Stimulated activated CD8-positive, alpha-beta memory T cell treated with anti-CD3 and anti-CD28 coated beads, Interleukin-7, amount 100 ng/mL, for 48 hours (primary cell): ENCODE results near the gene FLRT2.

Experiments used
- DNase-seq, 2 donors: peaks; one replicate each; pipeline ENCODE4 v3.0.0-alpha.2; 2020; ENCODE audit warnings: low read depth in 1 of 2; ENCODE audit errors: extremely low read depth in 1 of 2

Gene FLRT2

GRCh38 chr14:85530626-85531025, 682 bp downstream of the FLRT2 start:
- DNase-seq = no peak

GRCh38 chr14:85531141-85531586, 1.2 kb downstream of the FLRT2 start:
- DNase-seq = no peak

DNA sequence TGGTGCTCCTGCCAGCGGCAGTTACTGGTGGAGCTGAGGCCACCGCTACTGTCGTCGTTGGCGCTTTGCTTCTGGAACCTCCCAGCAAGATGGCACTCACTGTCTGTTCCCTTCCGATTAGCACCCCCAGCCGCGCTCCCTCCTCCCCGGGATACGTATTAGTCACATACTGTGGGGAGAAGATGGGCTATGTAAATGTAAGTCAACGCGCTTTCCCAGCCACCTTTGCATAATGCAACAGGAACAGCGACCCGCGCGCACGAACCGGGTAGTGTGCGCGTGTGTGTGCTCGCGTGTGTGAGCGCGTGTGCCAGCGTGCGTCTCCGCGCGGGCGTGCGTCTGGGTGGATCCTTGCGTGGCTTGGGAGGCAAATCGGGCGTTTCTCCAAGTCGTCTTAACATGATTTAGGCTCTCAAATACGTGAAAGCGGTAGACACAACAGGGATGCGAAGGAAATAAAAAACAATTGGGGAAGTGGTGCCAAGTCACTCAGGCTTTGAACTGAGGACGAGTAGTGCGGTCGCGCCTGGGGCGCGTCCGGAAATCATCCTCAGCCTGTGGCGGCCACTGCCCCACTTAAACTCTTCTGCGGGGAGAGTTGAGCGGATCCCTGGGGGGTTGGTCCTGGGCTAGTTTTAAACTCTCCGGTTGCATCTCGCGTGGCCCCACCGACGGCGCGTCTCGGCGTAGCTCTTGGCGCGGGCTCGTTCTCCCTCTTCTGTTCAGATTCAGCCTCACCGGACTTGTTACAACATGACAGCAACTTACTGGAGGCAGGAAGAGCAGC, 1.8 kb downstream of the FLRT2 start:
- DNase-seq = no peak

GRCh38 chr14:85532374-85533022, 2.6 kb downstream of the FLRT2 start:
- DNase-seq = no peak

DNA sequence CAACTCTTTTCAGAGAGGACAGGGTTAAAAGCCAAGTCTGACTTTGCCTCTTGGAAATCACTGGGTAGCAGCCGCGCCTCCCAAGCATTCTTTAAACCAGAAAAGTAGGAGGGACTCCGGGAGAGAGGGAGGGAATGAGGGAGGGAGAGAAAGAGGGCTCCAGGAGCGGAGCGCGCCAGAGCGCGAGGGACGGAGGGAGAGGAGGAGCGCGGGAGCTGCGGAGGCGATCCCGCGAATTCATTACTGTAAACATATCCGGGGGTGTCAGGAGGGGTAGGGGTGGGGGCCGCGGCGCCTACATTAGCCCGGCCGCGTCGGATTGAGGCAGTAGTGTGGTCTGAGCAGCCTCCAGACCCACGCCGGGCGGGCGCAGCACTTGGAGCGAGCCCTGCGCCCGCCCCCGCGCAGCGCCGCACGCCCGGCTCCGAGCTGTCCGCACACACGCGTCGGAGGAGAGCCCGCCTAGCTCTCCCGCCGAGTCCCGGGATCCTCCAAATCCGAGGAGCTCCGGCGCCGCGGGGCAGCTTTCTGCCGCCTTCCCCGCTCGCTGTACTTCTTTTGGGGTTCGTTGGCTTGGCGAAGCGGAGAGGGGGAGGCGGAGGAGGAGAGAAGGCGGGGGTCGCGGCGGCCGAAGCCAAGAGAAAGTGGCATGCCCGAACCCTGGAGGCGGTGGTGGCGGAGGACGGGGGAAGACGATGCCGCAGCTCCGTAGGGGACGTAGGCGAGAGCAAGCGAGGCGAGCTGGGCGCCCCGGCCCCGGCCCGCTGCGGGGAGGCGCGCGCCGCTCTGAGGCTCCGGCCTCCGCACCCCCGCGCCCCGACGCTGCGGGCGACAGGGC, 3.3 kb downstream of the FLRT2 start:
- DNase-seq = no peak

DNA sequence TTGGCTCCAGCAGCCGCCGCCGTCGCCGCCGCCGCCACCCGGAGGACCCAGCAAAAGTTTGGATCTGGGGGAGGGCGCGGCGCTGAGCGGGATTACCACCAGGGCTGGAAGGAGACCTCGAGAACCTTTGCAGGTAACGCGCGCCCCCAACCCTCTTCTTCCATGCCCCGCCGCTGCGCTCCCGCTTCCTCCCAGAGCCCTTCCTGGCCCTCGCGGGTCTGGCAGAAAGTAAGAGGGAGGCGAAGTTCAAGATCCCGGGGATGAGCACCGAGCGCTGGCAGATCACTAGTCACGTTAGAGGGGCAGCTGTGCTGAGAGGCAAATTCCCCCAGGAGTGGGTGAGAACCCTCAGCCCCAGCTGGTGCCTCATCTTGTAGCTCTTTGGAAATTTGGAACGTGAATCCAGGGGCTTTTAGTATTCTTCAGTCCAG, 3.9 kb downstream of the FLRT2 start:
- DNase-seq = no peak

GRCh38 chr14:85534458-85535293, 4.7 kb downstream of the FLRT2 start:
- no peak for DNase-seq

GRCh38 chr14:85535321-85535720, 5.4 kb downstream of the FLRT2 start:
- no peak for DNase-seq

DNA sequence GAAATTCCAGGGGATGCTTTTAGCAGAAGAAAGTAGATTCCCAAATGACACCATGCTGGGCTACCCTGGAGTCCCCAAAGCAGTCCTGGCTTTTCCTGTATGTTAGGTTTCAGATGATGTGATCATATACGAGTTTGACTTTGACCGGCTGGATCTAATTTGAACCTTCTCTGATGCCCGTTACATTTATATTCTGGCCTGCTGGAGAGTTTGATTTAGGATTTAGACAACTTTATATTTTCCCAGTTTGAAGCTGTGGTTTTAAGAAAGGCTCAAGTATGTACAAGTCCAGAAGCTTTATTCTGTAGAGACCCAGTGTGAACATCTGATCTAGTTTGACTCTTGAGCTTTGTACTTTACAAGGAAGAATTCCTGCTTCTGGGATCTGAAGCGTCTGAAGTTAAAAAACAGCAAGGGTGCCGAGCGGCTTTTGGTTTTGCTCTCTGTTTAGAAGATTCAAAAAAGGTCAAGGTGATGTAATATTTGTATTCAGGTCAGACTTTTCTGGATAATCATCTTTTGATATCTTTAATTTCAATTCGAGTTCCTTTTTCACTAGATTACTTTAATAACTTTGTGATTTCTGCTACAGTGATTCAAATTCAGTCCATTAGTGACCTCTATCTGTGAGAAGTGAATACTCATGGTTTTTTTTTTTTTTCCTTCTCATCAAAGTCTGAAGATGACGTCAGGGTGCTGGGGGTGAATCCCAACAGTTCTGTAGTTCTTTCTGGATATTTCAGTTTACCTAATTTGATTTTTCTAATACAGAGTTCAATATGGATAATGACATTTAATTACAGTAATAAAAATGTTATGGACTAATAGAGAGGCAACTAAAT, 6.3 kb downstream of the FLRT2 start:
- no peak for DNase-seq

GRCh38 chr14:85536833-85537190, 6.9 kb downstream of the FLRT2 start:
- DNase-seq = no peak

DNA sequence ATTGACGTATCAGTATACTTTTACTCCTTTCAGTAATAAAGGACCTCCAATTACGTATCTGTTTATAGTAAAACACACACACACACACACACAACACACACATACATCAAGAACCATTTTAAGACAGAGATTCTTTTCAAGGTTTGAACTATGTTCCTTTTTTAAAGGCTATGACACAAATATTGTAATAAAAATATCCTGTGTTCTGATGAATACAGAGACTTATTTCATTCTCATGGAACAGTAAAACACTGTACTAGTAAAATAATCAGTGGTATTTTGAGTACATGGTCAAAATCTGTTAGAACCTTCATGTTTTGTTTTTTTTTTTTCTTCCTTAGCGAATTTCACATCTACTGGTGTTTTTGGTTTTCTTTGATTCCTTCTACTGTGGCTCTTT, 7.6 kb downstream of the FLRT2 start:
- no peak for DNase-seq

DNA sequence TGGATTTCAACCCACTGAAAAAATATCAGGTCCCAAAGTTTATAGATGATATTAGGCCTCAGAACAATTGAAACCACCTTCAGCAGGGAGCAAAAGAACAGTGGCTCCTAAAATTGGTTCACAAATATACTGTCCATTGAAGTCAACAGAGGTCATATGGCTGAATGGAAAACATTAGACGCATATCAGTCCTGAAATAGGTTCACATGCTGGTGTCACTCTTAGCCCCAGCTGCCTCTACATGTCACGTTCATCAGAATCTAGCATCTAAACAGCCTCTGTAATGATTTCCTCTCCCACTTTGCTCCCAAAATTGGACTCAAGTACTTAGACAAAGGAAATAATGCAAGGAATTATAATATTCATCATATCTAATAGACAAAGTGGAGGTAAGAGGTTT, 8.7 kb downstream of the FLRT2 start:
- no peak for DNase-seq

GRCh38 chr14:85539510-85539909, 9.6 kb downstream of the FLRT2 start:
- no peak for DNase-seq

GRCh38 chr14:85542623-85543022, 12.7 kb downstream of the FLRT2 start:
- no peak for DNase-seq

DNA sequence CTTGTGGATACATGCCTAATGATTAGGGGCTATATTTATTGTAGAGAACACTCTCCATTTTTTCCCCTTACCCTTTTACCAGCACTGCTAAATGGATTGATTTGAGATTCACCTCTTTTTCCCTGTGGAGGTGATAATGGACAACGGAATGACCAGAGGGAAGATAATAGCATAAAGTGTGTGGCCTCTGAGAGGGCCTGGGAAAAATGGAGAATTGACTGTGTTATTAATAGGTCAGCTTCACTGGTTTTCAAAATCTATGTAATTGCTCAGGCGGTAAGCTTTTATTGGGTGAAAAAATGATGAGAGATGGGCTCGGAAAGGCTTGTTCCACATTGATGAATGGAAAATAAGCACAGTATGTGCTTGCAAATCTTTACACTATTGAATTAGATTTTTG, 15.8 kb downstream of the FLRT2 start:
- no peak for DNase-seq

DNA sequence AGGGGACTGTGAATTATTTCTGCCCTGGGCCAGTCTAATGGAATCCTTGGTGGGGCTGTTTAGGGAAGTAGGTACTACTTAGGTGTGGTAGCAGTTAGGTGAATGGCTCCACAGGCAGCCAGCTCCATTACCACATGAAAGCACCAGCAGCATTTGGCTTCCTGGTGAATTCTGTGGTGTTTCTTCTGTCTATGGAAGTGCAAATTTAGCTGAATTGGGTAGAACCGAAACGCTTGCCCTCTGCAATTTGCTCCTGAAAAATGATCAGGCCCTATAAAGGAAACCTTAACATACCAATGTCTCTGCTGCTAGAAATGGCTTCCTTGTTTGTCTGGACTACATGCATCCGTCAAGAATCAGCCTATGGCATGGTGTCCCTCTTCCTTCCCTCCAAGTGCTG, 16.4 kb downstream of the FLRT2 start:
- no peak for DNase-seq

DNA sequence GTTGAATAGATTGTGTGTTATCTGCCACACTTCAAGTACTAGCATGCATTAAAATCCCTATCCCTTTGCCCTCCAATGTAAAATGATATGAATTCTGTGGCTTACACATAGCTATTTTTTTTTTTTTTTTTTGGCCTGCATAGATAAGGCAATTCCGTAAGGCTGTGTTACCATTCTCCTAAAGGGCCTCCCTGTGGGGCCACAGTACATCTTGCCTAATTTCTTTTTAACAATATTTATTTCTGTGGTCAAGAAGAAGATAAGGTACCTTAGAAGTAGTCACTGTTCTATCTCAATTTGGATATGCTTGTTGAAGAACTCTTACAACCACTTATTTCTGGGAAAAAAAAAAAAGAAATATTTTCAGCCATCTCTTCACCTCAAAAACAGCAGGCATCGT, 19.8 kb downstream of the FLRT2 start:
- DNase-seq = no peak

DNA sequence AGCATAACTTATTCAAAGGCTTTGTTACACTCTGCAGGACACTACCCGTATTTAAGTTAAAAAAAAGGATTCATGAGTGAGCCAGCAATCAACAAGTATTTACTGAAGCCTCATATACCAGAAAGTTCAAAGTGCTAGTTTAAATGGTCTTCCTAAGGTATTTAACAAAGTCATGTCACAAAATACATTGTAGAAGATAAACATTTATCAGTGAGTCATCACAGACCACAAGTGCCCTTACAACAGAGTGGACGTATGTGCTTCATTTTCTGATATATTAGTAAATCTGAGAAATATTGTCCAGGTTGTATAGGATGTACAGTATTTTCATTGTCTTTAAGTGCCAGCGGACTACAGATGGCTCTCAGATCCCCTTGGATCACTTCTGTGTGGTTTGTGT, 24.2 kb downstream of the FLRT2 start:
- no peak for DNase-seq

DNA sequence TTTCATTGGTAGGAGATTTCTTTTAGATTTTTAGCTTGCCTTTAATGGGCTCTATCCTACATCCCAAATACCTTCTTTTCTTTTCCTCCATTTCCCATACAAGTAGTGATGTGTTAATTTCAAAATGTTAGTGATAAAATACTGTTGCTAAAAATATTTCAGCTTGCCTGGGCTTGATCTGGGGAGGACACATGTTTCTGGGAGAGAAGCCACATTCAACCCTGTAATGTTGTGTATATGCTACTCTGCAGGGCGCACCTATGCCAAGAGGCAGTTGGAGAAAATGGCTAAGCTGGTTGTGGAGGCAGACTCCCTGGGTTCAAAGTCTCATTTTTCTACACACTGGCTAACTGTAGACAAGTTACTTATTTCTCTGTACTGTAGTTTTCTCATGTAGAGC, 26.3 kb downstream of the FLRT2 start:
- no peak for DNase-seq

GRCh38 chr14:85558505-85558904, 28.6 kb downstream of the FLRT2 start:
- DNase-seq = no peak
